HEK293T (cell line): ENCODE measurements around the gene ERVFRD-1.

Experiments
- CTCF ChIA-PET: fragments of 350-600 bp; formaldehyde crosslinking; extraction: SDS; loops from one replicate; lab custom pipeline; 2021; ENCODE audit warnings: antibody characterized with exemption, inconsistent platforms; lab: Yijun Ruan, JAX
- POLR2A ChIA-PET: fragments of 350-600 bp; formaldehyde crosslinking; extraction: SDS; loops from one replicate; lab custom pipeline; 2020; ENCODE audit warnings: antibody characterized with exemption, inconsistent platforms; lab: Yijun Ruan, JAX
- DNase-seq: peaks from one replicate; pipeline ENCODE4 v3.0.0; 2012; ENCODE audit warnings: mixed read lengths; ENCODE audit errors: extremely low spot score
- ARNT ChIP-seq: fragments of 450-650 bp; IDR thresholded peaks from 2 replicates; pipeline ENCODE4 v1.6.1; 2017; ENCODE audit warnings: mild to moderate bottlenecking
- BHLHE40 ChIP-seq: fragments of 450-650 bp; IDR thresholded peaks from 2 replicates; pipeline ENCODE4 v1.6.1; 2016; ENCODE audit warnings: mild to moderate bottlenecking, moderate library complexity, borderline replicate concordance
- CTBP1 ChIP-seq: fragments of 450-650 bp; IDR thresholded peaks from 2 replicates; pipeline ENCODE4 v1.6.1; 2016; ENCODE audit warnings: borderline replicate concordance
- ELF4 ChIP-seq: fragments of 450-650 bp; IDR thresholded peaks from 2 replicates; pipeline ENCODE4 v1.6.1; 2017; ENCODE audit warnings: antibody characterized with exemption
- FOXA1 ChIP-seq: fragments of 450-650 bp; IDR thresholded peaks from 2 replicates; pipeline ENCODE4 v1.6.1; 2016; ENCODE audit warnings: mild to moderate bottlenecking
- FOXK2 ChIP-seq: fragments of 450-650 bp; IDR thresholded peaks from 2 replicates; pipeline ENCODE4 v1.6.1; 2016; ENCODE audit warnings: mild to moderate bottlenecking
- FOXM1 ChIP-seq: fragments of 450-650 bp; IDR thresholded peaks from 2 replicates; pipeline ENCODE4 v1.6.1; 2017; ENCODE audit warnings: mild to moderate bottlenecking, borderline replicate concordance
- HDGF ChIP-seq: fragments of 450-650 bp; IDR thresholded peaks from 2 replicates; pipeline ENCODE4 v1.6.1; 2017; ENCODE audit warnings: antibody characterized with exemption, borderline replicate concordance
- L3MBTL2 ChIP-seq: fragments of 450-650 bp; conservative IDR thresholded peaks from 2 replicates; pipeline ENCODE4 v1.6.1; 2016; ENCODE audit warnings: mild to moderate bottlenecking
- LEF1 ChIP-seq: fragments of 450-650 bp; IDR thresholded peaks from 2 replicates; pipeline ENCODE4 v1.6.1; 2017; ENCODE audit warnings: mild to moderate bottlenecking, borderline replicate concordance
- NFRKB ChIP-seq: fragments of 450-650 bp; IDR thresholded peaks from 2 replicates; pipeline ENCODE4 v1.6.1; 2016; ENCODE audit warnings: mild to moderate bottlenecking, moderate library complexity
- PKNOX1 ChIP-seq: fragments of 450-650 bp; IDR thresholded peaks from 2 replicates; pipeline ENCODE4 v1.6.1; 2016
- SP1 ChIP-seq: fragments of 450-650 bp; IDR thresholded peaks from 2 replicates; pipeline ENCODE4 v1.6.1; 2017
- SUZ12 ChIP-seq: fragments of 450-650 bp; IDR thresholded peaks from 2 replicates; pipeline ENCODE4 v1.6.1; 2016; ENCODE audit warnings: mild to moderate bottlenecking
- TARDBP ChIP-seq: fragments of 450-650 bp; IDR thresholded peaks from 2 replicates; pipeline ENCODE4 v1.6.1; 2016
- ZNF384 ChIP-seq: fragments of 450-650 bp; IDR thresholded peaks from 2 replicates; pipeline ENCODE4 v1.6.1; 2016

The ERVFRD-1 gene

GRCh38 chr6:11067348-11067747 is 44.2 kb downstream of the ERVFRD-1 start:
- ChIA-PET POLR2A (no interaction called here), CTCF (interaction anchor here (0.8 to 3.2 kb wide), 2 partner anchors 14 to 113 kb away, joined by 3 to 13 read pairs; no protein-coding TSS in a partner anchor)
- no peak for TF ChIP-seq ZNF384
- no peak for TF ChIP-seq HDGF
- TF ChIP-seq PKNOX1 = no peak
- no peak for TF ChIP-seq ARNT
- TF ChIP-seq FOXM1 = no peak
- no peak for TF ChIP-seq FOXK2
- TF ChIP-seq ELF4 = no peak
- TF ChIP-seq TARDBP = no peak
- TF ChIP-seq NFRKB = no peak
- TF ChIP-seq CTBP1 = no peak
- TF ChIP-seq BHLHE40 = no peak
- no peak for DNase-seq

DNA sequence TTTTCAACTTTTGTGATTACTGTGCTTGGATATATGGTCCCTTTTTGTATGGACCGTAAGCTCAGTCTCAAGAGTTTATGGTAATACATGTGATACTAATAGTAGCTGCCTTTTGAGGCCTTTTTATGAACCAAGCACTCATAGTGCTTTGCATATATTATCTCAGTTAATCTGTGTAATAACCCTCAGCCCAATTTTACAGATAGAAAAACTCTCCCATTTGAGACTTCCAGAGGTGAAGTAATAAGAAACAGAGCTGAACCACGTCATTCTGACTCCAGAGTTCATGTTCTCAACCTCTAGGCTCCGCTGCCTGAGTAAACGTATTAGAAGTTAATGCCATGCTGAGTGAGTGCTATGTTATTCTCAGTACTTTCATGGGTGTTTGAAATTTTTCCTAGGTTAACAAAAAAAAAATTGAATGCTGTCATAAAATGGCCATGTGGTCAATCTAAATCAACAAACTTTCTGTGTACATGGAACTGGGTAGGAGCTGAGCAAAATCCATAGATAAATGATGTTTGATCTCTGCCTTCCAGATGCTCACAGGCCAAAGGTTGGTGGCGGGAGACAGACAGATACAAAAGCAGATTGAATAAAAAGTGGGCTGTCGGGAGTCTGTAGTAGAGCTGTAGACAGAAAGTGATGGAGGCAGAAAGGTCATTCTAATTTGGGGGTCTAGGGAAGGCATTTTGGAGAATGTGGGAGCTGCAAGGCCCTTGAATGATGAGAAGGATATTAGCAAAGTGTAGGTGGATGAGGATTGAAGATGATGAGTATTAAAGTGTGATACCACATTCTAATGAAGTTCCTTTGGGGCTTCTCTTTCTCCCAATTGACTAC is 44.8 kb downstream of the ERVFRD-1 start:
- DNase-seq = no peak
- ChIA-PET CTCF (interaction anchor here (0.8 to 3.2 kb wide), 3 partner anchors 10 to 112 kb away, joined by 3 to 13 read pairs (median 3); no protein-coding TSS in a partner anchor), POLR2A (interaction anchor here (0.9 kb wide), 1 partner anchor 344 kb away, joined by 3 read pairs; the partner anchor contains the start of gene TMEM14C)
- TF ChIP-seq ARNT = no peak
- TF ChIP-seq CTBP1 = no peak
- no peak for TF ChIP-seq HDGF
- no peak for TF ChIP-seq FOXK2
- TF ChIP-seq FOXA1 = no peak
- no peak for TF ChIP-seq PKNOX1
- TF ChIP-seq LEF1 = no peak
- TF ChIP-seq ELF4 = no peak
- TF ChIP-seq NFRKB = no peak
- no peak for TF ChIP-seq SP1
- TF ChIP-seq FOXM1 = no peak
- TF ChIP-seq SUZ12 = no peak
- TF ChIP-seq ZNF384 = no peak

GRCh38 chr6:11065436-11066202 is 45.9 kb downstream of the ERVFRD-1 start:
- ChIA-PET CTCF (interaction anchor here (1.2 to 3.2 kb wide), 2 partner anchors 9 to 111 kb away, joined by 3 to 13 read pairs; no protein-coding TSS in a partner anchor), POLR2A (interaction anchor here (0.9 to 1.0 kb wide), 2 partner anchors 28 to 343 kb away, joined by 3 read pairs; partner anchors contain the start of genes SMIM13 and TMEM14C)
- no peak for TF ChIP-seq TARDBP
- TF ChIP-seq BHLHE40 = no peak
- no peak for TF ChIP-seq FOXK2
- no peak for TF ChIP-seq PKNOX1
- TF ChIP-seq SP1 = no peak
- no peak for TF ChIP-seq SUZ12
- no peak for TF ChIP-seq ZNF384
- no peak for TF ChIP-seq NFRKB
- no peak for TF ChIP-seq HDGF
- TF ChIP-seq FOXA1 = no peak
- TF ChIP-seq ARNT = no peak
- no peak for TF ChIP-seq CTBP1
- DNase-seq = no peak

DNA sequence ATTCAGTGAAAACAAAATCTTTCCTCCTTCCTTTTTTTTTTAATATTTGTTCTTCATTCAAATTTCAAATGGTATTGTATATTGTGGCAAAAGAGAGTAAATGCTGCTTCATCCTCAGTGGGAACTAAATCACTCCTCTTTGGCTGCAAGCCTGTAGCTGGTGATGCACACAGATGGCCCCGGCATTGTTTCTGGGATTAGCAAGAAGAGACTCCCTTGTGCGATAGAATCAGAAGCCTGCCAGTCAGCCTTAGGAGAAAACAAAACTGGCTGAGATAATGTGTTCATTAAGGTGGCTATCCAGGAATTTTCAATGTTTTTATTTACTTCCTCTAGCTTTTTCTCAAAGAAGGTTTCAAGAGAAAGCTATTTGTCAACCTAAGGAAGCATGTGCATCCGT is 46.7 kb downstream of the ERVFRD-1 start:
- no peak for DNase-seq
- TF ChIP-seq CTBP1 = no peak
- TF ChIP-seq PKNOX1 = no peak
- no peak for TF ChIP-seq FOXM1
- TF ChIP-seq ARNT = no peak
- TF ChIP-seq TARDBP = no peak
- TF ChIP-seq BHLHE40 = no peak
- no peak for TF ChIP-seq ELF4
- TF ChIP-seq SUZ12 = no peak
- no peak for TF ChIP-seq LEF1
- ChIA-PET CTCF (interaction anchor here (0.7 to 3.2 kb wide), 2 partner anchors 110 to 114 kb away, joined by 3 to 13 read pairs; no protein-coding TSS in a partner anchor), POLR2A (interaction anchor here (1.0 kb wide), 1 partner anchor 29 kb away, joined by 3 read pairs; the partner anchor contains the start of gene SMIM13)

GRCh38 chr6:11062715-11063114 is 48.8 kb downstream of the ERVFRD-1 start:
- POLR2A ChIA-PET = no interaction called here
- DNase-seq = no peak
- no peak for TF ChIP-seq PKNOX1
- no peak for TF ChIP-seq L3MBTL2
- TF ChIP-seq BHLHE40 = no peak
- no peak for TF ChIP-seq ELF4
- TF ChIP-seq FOXA1 = no peak
- TF ChIP-seq TARDBP = no peak
- TF ChIP-seq ARNT = no peak
- TF ChIP-seq CTBP1 = no peak
- no peak for TF ChIP-seq LEF1
- no peak for TF ChIP-seq SP1
- TF ChIP-seq SUZ12 = no peak
- no peak for TF ChIP-seq FOXK2
- no peak for TF ChIP-seq NFRKB
- no peak for TF ChIP-seq ZNF384
- no peak for TF ChIP-seq HDGF
- CTCF ChIA-PET = interaction anchor here (0.6 kb wide), 2 partner anchors 9 to 36 kb away, joined by 3 to 4 read pairs; no protein-coding TSS in a partner anchor
